NCI-H1436 (cell line): ENCODE results near the gene NOP10.

ENCODE experiments used
- DNase-seq: peaks from one replicate; lab custom pipeline; 2025; lab: John Stamatoyannopoulos, UW

Gene NOP10

GRCh38 chr15:34331809-34332208 is 11.1 kb downstream of the NOP10 start:
- no peak for DNase-seq

- DNase-seq: no peak
These were observed 12.7 kb downstream of the NOP10 start for GRCh38 chr15:34330279-34330678.

DNA sequence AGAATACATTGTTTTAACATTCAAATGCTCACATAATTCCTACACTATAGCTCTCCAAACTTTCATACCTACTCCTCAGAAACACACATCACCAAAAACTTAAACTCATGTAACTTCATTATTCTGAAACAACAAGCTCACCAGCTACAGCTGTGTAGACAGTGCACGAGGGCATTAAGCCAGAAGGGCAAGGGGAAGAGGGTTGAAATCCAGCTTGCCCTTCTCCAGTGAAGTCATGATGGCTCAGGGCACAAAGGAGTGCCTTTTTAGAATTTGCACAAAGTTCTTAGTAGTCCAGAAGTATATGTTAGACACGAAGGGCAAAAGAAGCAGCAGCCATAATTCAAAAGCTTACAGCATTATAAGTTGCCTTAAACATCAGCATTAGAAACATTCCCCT is 13.9 kb downstream of the NOP10 start:
- no peak for DNase-seq

DNA sequence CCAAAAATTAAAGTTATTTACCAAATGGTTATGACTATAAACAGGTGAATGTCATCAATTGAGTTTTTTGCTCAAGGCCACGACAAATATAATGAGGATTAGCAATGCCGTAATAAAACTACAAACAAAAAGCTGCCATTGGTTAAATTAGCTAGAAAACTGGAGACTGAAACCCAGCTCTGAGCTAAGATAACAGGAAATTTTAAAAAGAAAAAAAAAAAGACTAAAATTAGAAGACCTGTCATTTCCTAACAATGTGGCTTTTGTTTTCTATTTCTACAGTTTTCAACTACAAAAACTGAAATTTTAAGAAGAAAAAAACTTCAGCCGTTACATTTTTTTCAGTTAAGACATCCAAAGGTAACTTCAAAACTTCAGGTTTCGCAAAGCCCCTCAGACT is 15.0 kb downstream of the NOP10 start:
- no peak for DNase-seq

- no peak for DNase-seq
These were observed 17.6 kb downstream of the NOP10 start for GRCh38 chr15:34325368-34325767.

- no peak for DNase-seq
These were observed 18.0 kb downstream of the NOP10 start for GRCh38 chr15:34324933-34325332.

DNA sequence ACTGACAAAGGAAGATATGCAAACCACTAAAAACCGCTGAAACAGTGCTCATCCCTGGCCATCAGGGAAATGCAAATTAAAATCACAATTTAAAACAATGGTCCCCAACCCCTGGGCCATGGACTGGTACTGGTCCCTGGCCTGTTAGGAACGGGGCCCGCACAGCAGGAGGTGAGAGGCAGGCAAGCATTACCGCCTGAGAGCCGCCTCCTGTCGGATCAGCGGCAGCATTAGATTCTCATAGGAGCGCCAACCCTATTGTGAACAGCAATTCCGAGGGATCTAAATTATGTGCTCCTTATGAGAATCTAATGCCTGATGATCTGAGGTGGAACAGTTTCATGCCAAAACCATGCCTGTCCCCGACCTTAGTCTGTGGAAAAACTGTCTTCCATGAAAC is 19.7 kb downstream of the NOP10 start:
- DNase-seq: no peak

GRCh38 chr15:34318277-34319079 is 24.5 kb downstream of the NOP10 start:
- peak; percentile 31 for DNase-seq

DNA sequence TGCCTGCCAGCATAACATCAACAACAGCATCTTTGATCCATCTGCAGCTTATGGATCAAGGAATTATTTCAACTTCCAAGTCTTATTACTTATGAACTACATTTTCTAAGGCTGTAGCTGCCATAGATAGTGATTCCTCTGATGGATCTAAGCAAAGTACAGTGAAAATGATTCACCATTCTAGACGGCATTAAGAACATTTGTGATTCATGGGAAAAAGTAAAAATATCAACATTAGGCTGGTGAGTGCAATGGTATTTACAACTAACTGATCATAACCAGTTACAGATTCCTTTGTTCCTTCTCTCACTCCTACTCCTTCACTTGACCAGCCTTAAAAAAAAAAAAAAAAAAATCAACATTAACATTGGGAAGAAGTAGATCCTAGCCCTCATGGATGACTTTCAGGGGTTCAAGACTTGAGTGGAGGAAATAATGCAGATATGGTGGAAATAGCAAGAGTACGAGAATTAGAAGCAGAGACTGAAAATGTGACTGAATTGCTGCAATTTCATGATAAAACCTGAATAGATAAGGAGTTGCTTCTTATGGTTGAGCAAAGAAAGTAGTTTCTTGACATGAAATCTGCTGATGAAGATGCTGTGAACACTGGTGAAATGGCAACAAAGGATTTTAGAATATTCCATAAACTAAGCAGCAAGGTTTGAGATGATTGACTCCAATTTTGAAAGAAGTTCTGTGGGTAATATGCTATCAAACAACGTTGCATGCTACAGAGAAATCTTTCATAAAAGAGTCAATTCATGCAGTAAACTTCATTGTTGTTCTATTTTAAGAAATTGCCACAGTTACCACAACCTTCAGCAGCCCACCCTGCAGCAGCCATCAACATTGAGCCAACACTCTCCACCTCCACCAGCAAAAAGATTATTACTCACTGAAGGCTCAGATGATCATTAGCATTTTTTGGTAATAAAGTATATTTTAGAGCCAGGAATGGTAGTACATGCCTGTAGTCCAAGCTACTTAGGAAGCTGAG is 28.1 kb downstream of the NOP10 start:
- no peak for DNase-seq

DNA sequence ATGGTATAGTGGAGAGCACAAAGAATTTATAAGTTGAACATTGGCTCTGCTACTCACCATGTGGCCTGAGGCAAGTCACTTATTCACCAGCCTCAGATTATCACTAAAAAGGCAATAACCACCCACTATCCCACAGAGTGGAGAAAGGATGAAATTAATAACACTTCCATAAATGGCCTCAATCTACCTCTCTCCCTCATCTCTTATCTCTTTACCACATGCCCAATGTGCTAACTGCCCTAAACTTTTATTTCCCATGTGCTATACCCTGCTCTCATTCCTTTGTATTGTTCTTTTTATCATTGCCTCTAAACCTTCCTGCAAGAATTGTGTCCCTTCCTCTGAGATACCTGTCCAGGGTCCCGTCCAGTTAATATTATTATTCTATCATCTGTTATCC is 31.4 kb downstream of the NOP10 start:
- DNase-seq: no peak

DNA sequence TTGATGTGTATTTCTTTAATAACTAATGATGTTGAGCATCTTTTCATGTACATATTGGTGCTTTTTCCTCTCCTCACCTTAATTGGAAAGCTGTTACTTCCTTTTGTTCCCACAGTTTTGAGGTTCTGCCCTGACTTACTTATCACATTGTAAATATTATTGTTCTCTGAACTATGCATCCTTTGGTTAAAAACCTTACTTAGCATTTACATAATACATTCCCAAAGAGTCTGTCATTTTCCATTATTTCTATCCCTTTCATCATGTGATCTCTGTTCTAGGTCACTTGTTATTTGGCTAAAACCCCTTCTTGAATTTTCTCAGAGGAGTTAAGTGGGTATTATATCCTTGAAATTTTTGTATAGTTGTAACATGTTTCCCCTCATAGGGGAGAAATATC is 38.3 kb downstream of the NOP10 start:
- no peak for DNase-seq

DNA sequence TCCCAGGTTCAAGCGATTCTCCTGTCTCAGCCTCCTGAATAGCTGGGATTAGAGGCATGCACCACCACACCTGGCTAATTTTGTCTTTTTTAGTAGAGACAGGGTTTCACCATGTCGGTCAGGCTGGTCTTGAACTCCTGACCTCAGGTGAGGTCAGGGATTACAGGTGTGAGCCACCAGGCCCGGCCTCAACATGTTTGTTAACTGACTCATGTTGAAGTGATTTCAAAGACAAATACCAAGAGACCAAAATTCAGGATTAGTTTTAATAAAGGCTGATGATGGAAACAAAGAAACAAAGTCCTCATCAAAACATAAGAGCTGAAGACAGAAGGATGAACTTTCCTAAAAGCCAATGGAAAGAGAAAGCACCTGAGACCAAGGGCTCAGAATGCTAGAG is 41.9 kb downstream of the NOP10 start:
- no peak for DNase-seq

DNA sequence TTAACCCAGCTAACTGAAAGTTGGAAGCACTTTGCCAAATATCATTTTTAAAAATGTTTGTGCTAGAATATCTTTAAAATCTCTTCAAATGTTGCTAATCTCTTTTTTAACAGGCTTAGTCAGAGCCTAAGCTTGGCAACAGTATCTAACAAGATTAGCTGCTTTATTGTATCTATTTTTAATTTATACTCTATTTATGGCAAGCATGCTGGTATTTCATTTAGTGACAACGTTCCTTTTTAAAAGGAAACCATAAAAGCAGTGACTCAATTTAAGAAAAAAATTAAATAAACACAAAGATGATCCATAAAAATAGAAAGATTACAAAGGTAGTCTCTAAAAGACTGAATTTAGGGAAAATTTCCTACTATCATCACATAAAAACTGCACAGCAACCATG is 45.9 kb downstream of the NOP10 start:
- DNase-seq: no peak

DNA sequence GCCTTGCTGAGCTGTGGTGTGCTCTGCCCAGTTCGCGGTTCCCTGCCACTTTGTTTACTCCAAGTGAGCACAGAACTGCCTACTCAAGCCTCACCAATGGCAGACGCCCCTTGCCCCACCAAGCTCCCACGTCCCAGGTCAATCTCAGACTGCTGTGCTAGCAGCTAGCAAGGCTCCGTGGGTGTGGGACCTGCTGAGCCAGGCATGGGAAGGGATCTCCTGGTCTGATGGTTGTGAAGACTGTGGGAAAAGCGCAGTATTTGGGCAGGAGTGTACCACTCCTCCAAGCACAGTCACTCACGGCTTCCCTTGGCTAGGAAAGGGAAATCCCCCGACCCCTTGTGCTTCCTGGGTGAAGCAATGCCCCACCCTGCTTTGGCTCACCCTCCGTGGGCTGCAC is 50.3 kb downstream of the NOP10 start:
- DNase-seq: no peak
